Stimulated activated CD8-positive, alpha-beta memory T cell treated with anti-CD3 and anti-CD28 coated beads, Interleukin-12 subunit alpha, Interleukin-12 subunit beta, amount 100 ng/mL, for 1 hour (primary cell): ENCODE results near the gene G6PC1.

Source experiments
- DNase-seq: peaks from one replicate; pipeline ENCODE4 v3.0.0-alpha.2; 2020; ENCODE audit warnings: low read depth

Gene G6PC1

GRCh38 chr17:42937712-42938596 lies 37.4 kb downstream of the G6PC1 start:
- no peak for DNase-seq

- no peak for DNase-seq
Measured at GRCh38 chr17:42944211-42944610, 43.6 kb downstream of the G6PC1 start.

GRCh38 chr17:42946812-42947211 lies 46.2 kb downstream of the G6PC1 start:
- no peak for DNase-seq

GRCh38 chr17:42950044-42950783 lies 49.6 kb downstream of the G6PC1 start:
- no peak for DNase-seq
